GM12872 (cell line): Measurements from ENCODE around the gene EPB41.

ENCODE experiments used
- TF ChIP-seq, protein P1 (sequence below): IDR thresholded peaks from 3 replicates; pipeline ENCODE4 v1.5.1; 2011; ENCODE audit warnings: low read depth, mild to moderate bottlenecking, low read length, moderate library complexity; ENCODE audit not compliant: insufficient read depth

Gene EPB41

GRCh38 chr1:28921286-28921869 is 7.0 kb downstream of the EPB41 start:
- TF ChIP-seq, protein P1, sequence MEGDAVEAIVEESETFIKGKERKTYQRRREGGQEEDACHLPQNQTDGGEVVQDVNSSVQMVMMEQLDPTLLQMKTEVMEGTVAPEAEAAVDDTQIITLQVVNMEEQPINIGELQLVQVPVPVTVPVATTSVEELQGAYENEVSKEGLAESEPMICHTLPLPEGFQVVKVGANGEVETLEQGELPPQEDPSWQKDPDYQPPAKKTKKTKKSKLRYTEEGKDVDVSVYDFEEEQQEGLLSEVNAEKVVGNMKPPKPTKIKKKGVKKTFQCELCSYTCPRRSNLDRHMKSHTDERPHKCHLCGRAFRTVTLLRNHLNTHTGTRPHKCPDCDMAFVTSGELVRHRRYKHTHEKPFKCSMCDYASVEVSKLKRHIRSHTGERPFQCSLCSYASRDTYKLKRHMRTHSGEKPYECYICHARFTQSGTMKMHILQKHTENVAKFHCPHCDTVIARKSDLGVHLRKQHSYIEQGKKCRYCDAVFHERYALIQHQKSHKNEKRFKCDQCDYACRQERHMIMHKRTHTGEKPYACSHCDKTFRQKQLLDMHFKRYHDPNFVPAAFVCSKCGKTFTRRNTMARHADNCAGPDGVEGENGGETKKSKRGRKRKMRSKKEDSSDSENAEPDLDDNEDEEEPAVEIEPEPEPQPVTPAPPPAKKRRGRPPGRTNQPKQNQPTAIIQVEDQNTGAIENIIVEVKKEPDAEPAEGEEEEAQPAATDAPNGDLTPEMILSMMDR = no peak

GRCh38 chr1:28925350-28925891 is 11.1 kb downstream of the EPB41 start:
- TF ChIP-seq, protein P1 = no peak

GRCh38 chr1:28926629-28927265 is 12.4 kb downstream of the EPB41 start:
- TF ChIP-seq, protein P1 = no peak

GRCh38 chr1:28927266-28927647 is 12.9 kb downstream of the EPB41 start:
- TF ChIP-seq, protein P1 = no peak

- TF ChIP-seq, protein P1 = no peak
Measured at GRCh38 chr1:28927648-28928313, 13.4 kb downstream of the EPB41 start.

GRCh38 chr1:28928314-28928941 is 14.1 kb downstream of the EPB41 start:
- TF ChIP-seq, protein P1 = no peak

GRCh38 chr1:28933277-28933676 is 18.9 kb downstream of the EPB41 start:
- TF ChIP-seq, protein P1 = no peak
